H7 (cell line): ENCODE results near the gene IFITM10. TPM values are rescaled to one million over a fixed set of nuclear protein-coding genes. Genes with fewer than 3 reads are reported as not detected.
"Not testable (repeated sequence)": the region's sequence is repeated elsewhere in the genome, so short reads cannot be mapped to it uniquely, and the experiment has no call there.

Experiments used
- DNase-seq: peaks from one replicate; pipeline ENCODE4 v3.0.0; 2012
- H3K27me3 ChIP-seq: 2 replicates; pipeline ENCODE4 v1.6.0; 2011; ENCODE audit warnings: mild to moderate bottlenecking, low read length; ENCODE audit not compliant: control insufficient read depth, insufficient read depth
- H3K36me3 ChIP-seq: replicated peaks from 2 replicates; pipeline ENCODE4 v1.5.1; 2011; ENCODE audit warnings: low read length; ENCODE audit not compliant: control insufficient read depth, insufficient read depth
- H3K4me3 ChIP-seq: 2 replicates; pipeline ENCODE4 v1.5.1; 2011; ENCODE audit warnings: low read depth, mild to moderate bottlenecking, control low read depth, low read length, moderate library complexity; ENCODE audit not compliant: insufficient read depth
- total RNA-seq: library from RNA; depleted of rRNA; stranded (reverse); fragments of >200 nt; shearing (Covaris generic); gene quantifications from 2 replicates; pipeline ENCODE4 v1.2.3, GENCODE V29; 2014; rRNA removed

IFITM10 gene
- total RNA-seq, 1 experiment from 2014 or later, result 0.42 TPM

DNA sequence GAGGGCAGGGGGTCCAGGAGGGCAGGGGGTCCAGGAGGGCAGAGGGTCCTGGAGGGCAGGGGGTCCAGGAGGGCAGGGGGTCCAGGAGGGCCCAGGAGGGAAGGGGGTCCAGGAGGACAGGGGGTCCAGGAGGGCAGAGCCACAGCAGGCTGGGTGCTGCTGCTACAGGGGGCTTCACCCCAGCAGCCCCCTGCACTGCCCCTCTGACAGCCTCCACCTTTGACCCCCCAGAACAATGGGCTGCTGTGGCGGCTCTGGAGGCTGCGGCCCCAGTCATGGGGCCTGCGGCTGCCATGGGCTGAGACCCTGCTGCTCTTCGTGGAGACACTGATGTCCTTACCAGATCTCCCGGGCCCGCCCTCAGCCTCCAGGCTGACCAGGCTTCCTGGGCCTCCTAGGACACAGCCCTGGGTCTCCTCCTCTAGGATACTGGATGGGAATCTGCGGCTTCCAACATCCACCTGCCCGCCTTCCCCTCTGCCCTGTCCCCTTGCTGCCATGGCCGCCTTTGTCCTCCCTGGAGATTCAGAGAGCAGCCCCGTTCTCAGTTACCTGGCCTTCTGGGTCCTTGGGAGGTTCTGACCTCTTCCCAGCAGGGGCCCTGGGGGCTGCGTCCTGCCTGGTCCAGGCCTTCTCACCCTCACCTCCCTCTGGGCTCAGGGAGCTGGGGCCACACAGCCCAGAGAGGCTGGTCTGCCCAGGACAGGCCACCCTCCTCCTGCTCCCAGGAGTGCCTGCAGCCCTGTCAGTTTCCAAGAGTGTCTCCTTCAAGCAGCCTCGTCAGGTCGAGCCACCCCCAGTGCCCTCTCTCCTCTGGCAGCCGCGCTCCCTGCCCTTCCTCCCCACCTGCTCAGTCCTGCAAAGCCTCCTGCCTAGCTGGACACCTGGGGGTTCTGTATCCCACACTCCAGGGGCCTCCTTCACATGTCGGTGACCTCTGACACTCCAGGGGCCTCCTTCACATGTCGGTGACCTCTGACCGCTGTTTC, 65.2 kb downstream of the IFITM10 start:
- H3K27me3 ChIP-seq, H3K4me3 ChIP-seq, H3K36me3 ChIP-seq: not testable (repeated sequence)
- DNase-seq, result peak; percentile 61

DNA sequence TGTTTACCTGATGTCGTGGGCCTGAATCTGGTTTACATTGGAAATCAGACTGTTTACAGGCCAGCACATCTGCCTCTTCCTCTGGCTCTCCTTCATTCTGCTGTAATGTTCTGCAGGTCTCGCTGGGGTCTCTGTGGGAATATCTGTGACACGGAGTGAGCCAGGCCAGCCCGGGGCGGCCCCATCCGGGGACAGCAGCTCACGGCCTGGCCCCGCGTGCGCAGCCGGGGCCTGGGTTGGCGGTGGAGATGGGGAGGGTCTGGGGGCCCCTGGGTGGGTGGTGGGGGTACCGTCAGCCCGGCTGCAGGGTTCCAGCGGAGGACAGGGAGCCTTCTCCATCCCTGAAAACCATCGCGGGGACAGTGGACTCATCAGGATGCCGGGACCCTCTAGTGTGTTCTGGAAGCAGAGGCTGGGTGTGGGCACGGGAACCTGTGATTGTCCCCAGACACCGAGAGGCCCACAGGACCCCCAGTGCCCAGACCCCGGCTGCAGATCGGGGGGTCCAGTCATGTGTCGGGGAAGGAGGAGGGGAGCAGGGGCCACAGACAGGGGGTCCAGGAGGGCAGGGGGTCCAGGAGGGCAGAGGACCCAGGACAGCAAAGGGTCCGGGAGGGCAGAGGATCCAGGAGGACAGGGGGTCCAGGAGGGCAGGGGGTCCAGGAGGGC, 66.4 kb downstream of the IFITM10 start:
- not testable (repeated sequence) for H3K36me3 ChIP-seq, DNase-seq, H3K27me3 ChIP-seq, H3K4me3 ChIP-seq

DNA sequence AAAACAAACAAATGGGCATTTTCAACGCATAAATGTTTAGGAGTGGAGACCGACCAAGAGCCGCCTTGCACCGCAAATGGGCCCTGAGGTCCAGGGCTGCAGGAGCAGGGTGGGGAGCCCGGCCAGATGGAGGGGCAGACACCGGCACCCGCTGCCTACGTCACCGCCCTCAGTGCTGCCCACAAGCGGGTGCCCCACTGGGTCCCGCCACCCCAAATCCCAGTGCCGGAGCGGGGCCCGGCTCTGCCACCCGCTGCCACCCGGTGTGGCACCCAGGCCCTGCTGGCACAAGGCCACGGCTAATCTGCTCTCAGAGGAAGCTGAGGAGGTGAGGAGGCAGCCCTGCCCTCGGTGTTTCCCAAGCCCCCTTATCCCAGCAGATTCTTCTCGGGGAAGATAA, 67.2 kb downstream of the IFITM10 start:
- H3K36me3 ChIP-seq, DNase-seq, H3K4me3 ChIP-seq, H3K27me3 ChIP-seq: not testable (repeated sequence)

Other genes with a start within 250 kb of the IFITM10 start
- 1.7 and 2.7 TPM in 2 replicates for gene DUSP8, start 178.3 kb downstream of the IFITM10 start, total RNA-seq
- not detected in 2 replicates for gene KRTAP5-1, start 165.3 kb downstream of the IFITM10 start, total RNA-seq
- not detected in 2 replicates for gene KRTAP5-2, start 152.3 kb downstream of the IFITM10 start, total RNA-seq
- gene KRTAP5-3, start 142.1 kb downstream of the IFITM10 start, total RNA-seq, result not detected in 2 replicates
- gene KRTAP5-4, start 128.5 kb downstream of the IFITM10 start, total RNA-seq, result not detected in 2 replicates
- not detected in 2 replicates for gene KRTAP5-5, start 120.8 kb downstream of the IFITM10 start, total RNA-seq
- gene KRTAP5-6, start 53.4 kb downstream of the IFITM10 start, total RNA-seq, result not detected in 2 replicates
- gene CTSD, start 13.3 kb upstream of the IFITM10 start, total RNA-seq, result 177 and 235 TPM in 2 replicates
- gene SYT8, start 84.4 kb upstream of the IFITM10 start, total RNA-seq, result not detected in 2 replicates
- gene TNNI2, start 88.4 kb upstream of the IFITM10 start, total RNA-seq, result not detected in 2 replicates
- 0.35 and 2.0 TPM in 2 replicates for gene LSP1, start 102.5 kb upstream of the IFITM10 start, total RNA-seq
- gene PRR33, start 141.3 kb upstream of the IFITM10 start, total RNA-seq, result not detected in 2 replicates
- gene TNNT3, start 169.1 kb upstream of the IFITM10 start, total RNA-seq, result not detected in 2 replicates
- gene MRPL23, start 196.7 kb upstream of the IFITM10 start, total RNA-seq, result 75.9 and 91.1 TPM in 2 replicates
- gene H19, start 247.2 kb upstream of the IFITM10 start, total RNA-seq, result 0.62 and 1.2 TPM in 2 replicates